K562 (cell line): Measurements from ENCODE around the gene ARHGEF18. TPM values are rescaled to one million over a fixed set of nuclear protein-coding genes. Genes with fewer than 3 reads are reported as not detected.

Source experiments
- ATAC-seq: fragments of 200-7000 bp; cut with Tn5 transposase; 3 replicates; pipeline ENCODE4 v1.9.1; 2020; ENCODE audit warnings: moderate library complexity
- BruUV-seq: library from RNA; stranded (reverse); fragments of 400-500 nt; replicated peaks from 2 replicates; lab custom pipeline; 2021; lab: Mats Ljungman, UMichigan
- CTCF ChIA-PET: fragments of 300-600 bp; formaldehyde crosslinking; extraction: SDS; loops from one replicate; lab custom pipeline; 2021; ENCODE audit warnings: low intra/inter-chr PET ratio; lab: Yijun Ruan, JAX
- POLR2A ChIA-PET: fragments of 300-600, 350-650 bp; sonication (Branson Sonifier 250); formaldehyde crosslinking; extraction: SDS; loops from one replicate; lab custom pipeline; 2021; ENCODE audit warnings: antibody characterized with exemption, inconsistent platforms; lab: Yijun Ruan, JAX
- DNase-seq, 4 experiments: peaks; one replicate each; pipeline versions ENCODE4 v3.0.0 to v3.0.0-alpha.2; 2011 to 2018; ENCODE audit warnings: low spot score in 3 of 4, mixed read lengths in 3 of 4; ENCODE audit errors: extremely low read depth in 1 of 4
- FAIRE-seq: peaks from 2 replicates; lab custom pipeline; 2011; peaks lifted over from hg19 to GRCh38; lab: Jason Lieb, UNC
- H2AFZ ChIP-seq: 2 replicates; pipeline ENCODE4 v1.6.0; 2011; ENCODE audit warnings: low read depth, low read length, control low read depth, inconsistent platforms
- H3K27ac ChIP-seq: fragments of 200-600 bp; 3 replicates; pipeline ENCODE4 v1.8.0; 2011; ENCODE audit warnings: low read depth, mild to moderate bottlenecking, control low read depth, inconsistent platforms, low read length, moderate library complexity, mixed read lengths; ENCODE audit errors: extremely low read depth
- H3K27me3 ChIP-seq, 2 experiments: fragments of 300-600 bp in 1 of 2; 2 replicates in 1 of 2; 3 replicates in 1 of 2; pipeline versions ENCODE4 v1.6.0 to v1.8.0; 2011; ENCODE audit warnings: inconsistent platforms in 2 of 2, low read length in 2 of 2, mild to moderate bottlenecking in 1 of 2, mixed read lengths in 1 of 2, moderate library complexity in 1 of 2; ENCODE audit not compliant: control insufficient read depth in 2 of 2, insufficient read depth in 2 of 2
- H3K36me3 ChIP-seq: fragments of 300-600 bp; 3 replicates; pipeline ENCODE4 v1.8.0; 2011; ENCODE audit warnings: mild to moderate bottlenecking, low read length, inconsistent platforms; ENCODE audit not compliant: control insufficient read depth, insufficient read depth
- H3K4me1 ChIP-seq, 2 experiments: fragments of 200-600 bp in 1 of 2; replicated peaks in 1 of 2; 2 replicates in 1 of 2; 3 replicates in 1 of 2; pipeline versions ENCODE4 v1.5.1 to v1.8.0; 2011; ENCODE audit warnings: inconsistent platforms in 2 of 2, low read length in 2 of 2, mild to moderate bottlenecking in 1 of 2, mixed read lengths in 1 of 2, moderate library complexity in 1 of 2; ENCODE audit not compliant: control insufficient read depth in 2 of 2, insufficient read depth in 2 of 2
- H3K4me2 ChIP-seq: 2 replicates; pipeline ENCODE4 v1.6.1; 2011; ENCODE audit warnings: low read length, control low read depth, inconsistent platforms, mixed read lengths; ENCODE audit not compliant: insufficient read depth
- H3K4me3 ChIP-seq: fragments of 200-600 bp; sonication (generic), shearing (Covaris generic); 2 replicates; pipeline ENCODE4 v1.5.1; 2016; ENCODE audit warnings: control low read depth, inconsistent platforms
- H3K79me2 ChIP-seq: fragments of 200-600 bp; 3 replicates; pipeline ENCODE4 v1.8.0; 2011; ENCODE audit warnings: low read length, inconsistent platforms; ENCODE audit not compliant: control insufficient read depth, insufficient read depth
- H3K9ac ChIP-seq, 2 experiments: 2 replicates each; pipeline versions ENCODE4 v1.6.0 to v1.6.1; 2011; ENCODE audit warnings: low read depth in 2 of 2, low read length in 2 of 2, control low read depth in 1 of 2, inconsistent platforms in 1 of 2, mild to moderate bottlenecking in 1 of 2, mixed read lengths in 1 of 2; ENCODE audit not compliant: insufficient read depth in 1 of 2
- H3K9me1 ChIP-seq: one replicate; pipeline ENCODE4 v1.6.0; 2011; ENCODE audit warnings: inconsistent platforms, mild to moderate bottlenecking, low read length, moderate library complexity; ENCODE audit not compliant: control insufficient read depth, insufficient read depth
- H3K9me3 ChIP-seq: replicated peaks from 2 replicates; pipeline ENCODE4 v1.5.1; 2011; ENCODE audit warnings: low read depth, low read length, inconsistent platforms; ENCODE audit not compliant: control insufficient read depth, insufficient read depth
- H4K20me1 ChIP-seq: replicated peaks from 2 replicates; pipeline ENCODE4 v1.6.1; 2011; ENCODE audit warnings: low read length, inconsistent platforms, mixed read lengths; ENCODE audit not compliant: control insufficient read depth, insufficient read depth
- EGR1 ChIP-seq: fragments of 450-650 bp; conservative IDR thresholded peaks from 2 replicates; pipeline ENCODE4 v1.6.1; 2017; ENCODE audit warnings: mild to moderate bottlenecking
- HDAC6 ChIP-seq: IDR thresholded peaks from 2 replicates; pipeline ENCODE4 v1.6.1; 2012; ENCODE audit warnings: low read depth, mild to moderate bottlenecking, control low read depth, inconsistent platforms, low read length, moderate library complexity
- STAG1 ChIP-seq: sonication (generic); formaldehyde crosslinking; IDR thresholded peaks from 2 replicates; pipeline ENCODE4 v1.5.0; 2020; ENCODE audit warnings: missing genetic modification reagents, borderline replicate concordance
- ZBTB1 ChIP-seq: sonication (generic); formaldehyde crosslinking; IDR thresholded peaks from 2 replicates; pipeline ENCODE4 v1.8.1; 2023; ENCODE audit warnings: missing genetic modification reagents, low read depth, mild to moderate bottlenecking, borderline replicate concordance
- ZNF121 ChIP-seq: sonication (generic); formaldehyde crosslinking; conservative IDR thresholded peaks from 2 replicates; pipeline ENCODE4 v1.8.0; 2022; ENCODE audit warnings: missing genetic modification reagents
- ZNF143 ChIP-seq: sonication (generic); formaldehyde crosslinking; IDR thresholded peaks from 2 replicates; pipeline ENCODE4 v1.9.0; 2022; ENCODE audit warnings: mild to moderate bottlenecking, missing genetic modification reagents
- WGBS: fragments of 100-300 bp; shearing (Covaris generic); methylation state at CpG from one replicate; pipeline ENCODE4 v1.1.6; 2016; ENCODE audit warnings: low coverage, mixed read lengths; ENCODE audit not compliant: insufficient coverage; ENCODE audit errors: missing lambda C conversion rate; 5-methylcytosine and 5-hydroxymethylcytosine counted together
- in situ Hi-C: fragments of 300-500 bp; cut with MboI; formaldehyde crosslinking; loops from 4 replicates; pipeline ENCODE4 v1.15.0; 2018; ENCODE audit warnings: inconsistent platforms, mixed read lengths
- intact Hi-C: fragments of 100-400 bp; cut with micrococcal nuclease; formaldehyde crosslinking; loops from 2 replicates; pipeline ENCODE4 v1.14.2; 2022
- polyA plus RNA-seq, 8 experiments: library from polyadenylated mRNA; depleted of rRNA in 4 of 8; stranded (reverse) in 5 of 8; unstranded in 3 of 8; fragments of >200 nt; fragmentation: Nextera tagmentation in 2 of 8; fragmentation: Illumina TruSeq in 1 of 8; extraction: Ambion mirVana in 2 of 8; extraction: Trizol in 1 of 8; gene quantifications; 2 replicates each; pipeline versions ENCODE4 v1.2.1 to v1.2.3, GENCODE V29; 2011 to 2014; ENCODE audit warnings: inconsistent platforms in 1 of 8, missing spikeins in 1 of 8
- total RNA-seq, 7 experiments: library from RNA; depleted of rRNA in 6 of 7; stranded (reverse); fragments of >200 nt in 6 of 7; fragmentation: Illumina TruSeq in 2 of 7; extraction: Trizol in 2 of 7; gene quantifications; 2 replicates each; pipeline versions ENCODE4 v1.2.1 to v1.2.3, GENCODE V29; 2011 to 2021; ENCODE audit warnings: low replicate concordance in 1 of 7

The ARHGEF18 gene
- total and polyA plus RNA-seq, 9 of the 15 experiments (the other 6 are each of a cell fraction or from before 2014, with no cell fraction given), result 0.04 to 16.5 (median 4.5) TPM

GRCh38 chr19:7393939-7394730 lies 45.4 kb downstream of the ARHGEF18 start:
- ChIA-PET CTCF (no interaction called here), POLR2A (interaction anchor here (0.6 to 0.7 kb wide), 2 partner anchors 61 to 106 kb away, joined by 3 read pairs; no protein-coding TSS in a partner anchor)
- Histone ChIP-seq H3K27ac (no peak overlapping the region), H3K79me2 (peaks cover 20% of the 10 kb centered on the region), H3K9me3 (no peaks in the 10 kb centered on the region), H2AFZ (peak overlapping the region; percentile 71), H3K4me3 (peak overlapping the region; percentile 93), H3K36me3 (no peaks in the 10 kb centered on the region), H3K9me1 (no peaks in the 10 kb centered on the region), H3K9ac (peak overlapping the region; percentile 72 to 91; a peak in 3 of 4 replicates), H3K4me2 (peak overlapping the region; percentile 80), H3K27me3 (no peaks in the 10 kb centered on the region), H4K20me1 (0 out of 2 replicates have a peak, but pooled peaks cover 3% of the 10 kb centered on the region), H3K4me1 (peaks cover 7 to 18% of the 10 kb centered on the region in 2 experiments; a peak in 4 of 5 replicates)
- in situ Hi-C loops (no loop called here), intact Hi-C loops (no loop called here)
- DNase-seq (peak in 1 of 4 experiments; percentile 24), FAIRE-seq (no peak), ATAC-seq (no peak)
- TF ChIP-seq EGR1, result 0 out of 2 replicates have a peak, but pooled peaks have one; percentile 7
- TF ChIP-seq ZNF143, result no peak
- no peak for TF ChIP-seq ZBTB1
- TF ChIP-seq STAG1 (CRISPR knock-in tag), result no peak
- TF ChIP-seq ZNF121 (CRISPR knock-in tag), result peak; percentile 88
- no peak for TF ChIP-seq HDAC6
- 4% methylated on average over 7 of the region's 13 CpGs for WGBS
- BruUV-seq, result no TSS peak
